Neural cell (in vitro differentiated cells): ENCODE data around the gene RPSA. TPM values are rescaled to one million over a fixed set of nuclear protein-coding genes. Genes with fewer than 3 reads are reported as not detected.
A peak's percentile ranks its signal among the peaks of the same experiment; 100 is the strongest.

ENCODE experiments used
- H2AFZ ChIP-seq: fragments of 200-600, 300-800 bp; sonication (generic), shearing (Covaris generic); 2 replicates; pipeline ENCODE4 v1.6.0; 2014; ENCODE audit warnings: low read depth, mild to moderate bottlenecking, antibody characterized with exemption, low read length, moderate library complexity
- H3F3A ChIP-seq: fragments of 200-600 bp; shearing (Covaris generic); 2 replicates; pipeline ENCODE4 v1.6.1; 2016; ENCODE audit warnings: mild to moderate bottlenecking, moderate library complexity, mixed read lengths, antibody characterized with exemption, low read length; ENCODE audit not compliant: insufficient read depth, poor library complexity, severe bottlenecking
- H3K27ac ChIP-seq: fragments of 200-600, 300-800 bp; sonication (generic), shearing (Covaris generic); 2 replicates; pipeline ENCODE4 v1.5.1; 2014; ENCODE audit warnings: mild to moderate bottlenecking, low read length, moderate library complexity
- H3K27me3 ChIP-seq: fragments of 300-800, 200-600 bp; sonication (generic), shearing (Covaris generic); 2 replicates; pipeline ENCODE4 v1.6.0; 2014; ENCODE audit warnings: mild to moderate bottlenecking, low read depth, low read length, moderate library complexity; ENCODE audit not compliant: insufficient read depth
- H3K36me3 ChIP-seq: fragments of 300-800, 200-600 bp; sonication (generic), shearing (Covaris generic); 2 replicates; pipeline ENCODE4 v1.5.1; 2014; ENCODE audit warnings: mild to moderate bottlenecking, antibody characterized with exemption, low read length, moderate library complexity; ENCODE audit not compliant: insufficient read depth
- H3K4me2 ChIP-seq: fragments of 300-800, 200-600 bp; sonication (generic), shearing (Covaris generic); 2 replicates; pipeline ENCODE4 v1.6.0; 2014; ENCODE audit warnings: mild to moderate bottlenecking, low read length
- H3K4me3 ChIP-seq: fragments of 300-800, 200-600 bp; sonication (generic), shearing (Covaris generic); 2 replicates; pipeline ENCODE4 v1.5.1; 2014; ENCODE audit warnings: mild to moderate bottlenecking, low read length, moderate library complexity
- H3K79me2 ChIP-seq: fragments of 200-600 bp; shearing (Covaris generic); replicated peaks from 2 replicates; pipeline ENCODE4 v1.6.0; 2014; ENCODE audit warnings: mild to moderate bottlenecking, low read length, moderate library complexity; ENCODE audit not compliant: insufficient read depth
- H3K9ac ChIP-seq: fragments of 300-800, 200-600 bp; sonication (generic), shearing (Covaris generic); 2 replicates; pipeline ENCODE4 v1.6.1; 2016; ENCODE audit warnings: mild to moderate bottlenecking, low read length, mixed read lengths
- H3K9me2 ChIP-seq: fragments of 200-600 bp; shearing (Covaris generic); 2 replicates; pipeline ENCODE4 v1.6.1; 2016; ENCODE audit warnings: mild to moderate bottlenecking, low read length, mixed read lengths; ENCODE audit not compliant: insufficient read depth
- H3K9me3 ChIP-seq: fragments of 200-600, 300-800 bp; sonication (generic), shearing (Covaris generic); 2 replicates; pipeline ENCODE4 v1.6.1; 2016; ENCODE audit warnings: mild to moderate bottlenecking, mixed run types, low read length, moderate library complexity, mixed read lengths
- H4K20me1 ChIP-seq: fragments of 200-600 bp; shearing (Covaris generic); 2 replicates; pipeline ENCODE4 v1.6.1; 2016; ENCODE audit warnings: mild to moderate bottlenecking, mixed run types; ENCODE audit not compliant: insufficient read depth
- CTCF ChIP-seq: fragments of 450-650 bp; IDR thresholded peaks from 2 replicates; pipeline ENCODE4 v1.5.1; 2014; ENCODE audit warnings: antibody characterized with exemption, mild to moderate bottlenecking, moderate library complexity; ENCODE audit not compliant: poor library complexity, severe bottlenecking
- EP300 ChIP-seq: fragments of 450-650 bp; conservative IDR thresholded peaks from 2 replicates; pipeline ENCODE4 v1.6.1; 2014; ENCODE audit warnings: antibody characterized with exemption, mild to moderate bottlenecking, moderate library complexity; ENCODE audit not compliant: poor library complexity, severe bottlenecking
- EZH2 ChIP-seq: fragments of 200-600, 300-800 bp; shearing (Covaris generic), sonication (generic); IDR thresholded peaks from 2 replicates; pipeline ENCODE4 v1.6.1; 2014; ENCODE audit warnings: antibody characterized with exemption, low read length, borderline replicate concordance, mild to moderate bottlenecking; ENCODE audit not compliant: insufficient read depth, poor library complexity, severe bottlenecking
- MXI1 ChIP-seq: fragments of 450-650 bp; conservative IDR thresholded peaks from 2 replicates; pipeline ENCODE4 v1.6.1; 2014; ENCODE audit warnings: antibody characterized with exemption, mild to moderate bottlenecking; ENCODE audit not compliant: poor library complexity, severe bottlenecking
- POLR2AphosphoS5 ChIP-seq: IDR thresholded peaks from 2 replicates; pipeline ENCODE4 v1.6.1; 2012
- RAD21 ChIP-seq: fragments of 450-650 bp; conservative IDR thresholded peaks from 2 replicates; pipeline ENCODE4 v1.6.1; 2014; ENCODE audit warnings: antibody characterized with exemption, mild to moderate bottlenecking, moderate library complexity
- REST ChIP-seq: IDR thresholded peaks from 2 replicates; pipeline ENCODE4 v1.6.1; 2012; ENCODE audit warnings: borderline replicate concordance
- SMC3 ChIP-seq: fragments of 450-650 bp; conservative IDR thresholded peaks from 2 replicates; pipeline ENCODE4 v1.6.1; 2014; ENCODE audit warnings: antibody characterized with exemption, mild to moderate bottlenecking, moderate library complexity; ENCODE audit not compliant: poor library complexity
- TAF1 ChIP-seq: IDR thresholded peaks from 2 replicates; pipeline ENCODE4 v1.6.1; 2012; ENCODE audit warnings: low read depth
- polyA minus RNA-seq: library from RNA; depleted of rRNA, polyadenylated mRNA; stranded (reverse); fragments of >200 nt; gene quantifications from 2 replicates; pipeline ENCODE4 v1.2.3, GENCODE V29; 2014
- polyA plus RNA-seq: library from polyadenylated mRNA; depleted of rRNA; stranded (reverse); fragments of >200 nt; gene quantifications from 2 replicates; pipeline ENCODE4 v1.2.3, GENCODE V29; 2014

RPSA gene
- 1,510 and 1,629 TPM in 2 replicates for polyA plus RNA-seq
- 796 and 802 TPM in 2 replicates for polyA minus RNA-seq

- H3K9ac ChIP-seq: peak within 1 kb of the TSS; percentile 80
- peak within 1 kb of the TSS; percentile 40 for H2AFZ ChIP-seq
- no peaks in the 10 kb centered on the region for H4K20me1 ChIP-seq
- H3K27me3 ChIP-seq: no peaks in the 10 kb centered on the region
- peak within 1 kb of the TSS; percentile 87 for H3K4me3 ChIP-seq
- H3K27ac ChIP-seq: peak within 1 kb of the TSS; percentile 82
- no peaks in the 10 kb centered on the region for H3F3A ChIP-seq
- no peaks in the 10 kb centered on the region for H3K9me2 ChIP-seq
- H3K36me3 ChIP-seq: no peaks in the 10 kb centered on the region
- H3K79me2 ChIP-seq: peaks cover 23% of the 10 kb centered on the region
- peak within 1 kb of the TSS; percentile 81 for H3K4me2 ChIP-seq
- H3K9me3 ChIP-seq: no peaks in the 10 kb centered on the region
- TF ChIP-seq MXI1 (peak; percentile 99), REST (peak; percentile 95), EP300 (peak; percentile 58), SMC3 (peak; percentile 60), POLR2AphosphoS5 (peak; percentile 99), RAD21 (peak; percentile 58), CTCF (peak; percentile 71), EZH2 (no peak), TAF1 (peak; percentile 99)
Observed at GRCh38 chr3:39406368-39407258, at the start of gene RPSA. TSS of gene RPSA (plus strand) at chr3:39406720. CDS start at chr3:39407654, 934 bp downstream.

- Histone ChIP-seq H3K79me2 (no peaks in the 10 kb centered on the region), H3F3A (no peaks in the 10 kb centered on the region), H3K9me3 (no peaks in the 10 kb centered on the region), H3K4me2 (no peak overlapping the region), H3K27me3 (no peaks in the 10 kb centered on the region), H2AFZ (no peak overlapping the region), H3K9ac (no peak overlapping the region), H4K20me1 (no peaks in the 10 kb centered on the region), H3K9me2 (no peaks in the 10 kb centered on the region), H3K36me3 (no peaks in the 10 kb centered on the region), H3K27ac (no peak overlapping the region), H3K4me3 (no peak overlapping the region)
- TF ChIP-seq EZH2: no peak
- no peak for TF ChIP-seq RAD21
- TF ChIP-seq SMC3: no peak
- TF ChIP-seq REST: no peak
- no peak for TF ChIP-seq TAF1
Observed at GRCh38 chr3:39358333-39358732, 48.2 kb upstream of the RPSA start.
